WTC11 (cell line): Measurements from ENCODE around the gene NDUFA1. TPM values are rescaled to one million over a fixed set of nuclear protein-coding genes. Genes with fewer than 3 reads are reported as not detected.

Source experiments
- ATAC-seq: fragments of 200-7000 bp; cut with Tn5 transposase; 2 replicates; pipeline ENCODE4 v1.10.0; 2021; ENCODE audit warnings: mild to moderate bottlenecking, moderate library complexity
- CTCF ChIA-PET: fragments of 300-600 bp; sonication (Branson Sonifier 250); formaldehyde crosslinking; loops from one replicate; lab custom pipeline; 2021; ENCODE audit warnings: antibody characterized with exemption; lab: Charles Lee
- POLR2A ChIA-PET: fragments of 350-600 bp; sonication (Branson Sonifier 250); formaldehyde crosslinking; loops from one replicate; lab custom pipeline; 2021; ENCODE audit warnings: antibody characterized with exemption; lab: Charles Lee
- DNase-seq: peaks from one replicate; pipeline ENCODE4 v3.0.0; 2021; ENCODE audit warnings: low spot score
- H3K27ac Mint-ChIP-seq: 2 replicates; pipeline ENCODE4 v1.8.0; 2021; ENCODE audit warnings: mixed read lengths
- H3K27me3 Mint-ChIP-seq: 2 replicates; pipeline ENCODE4 v1.8.0; 2021; ENCODE audit warnings: low read depth, mild to moderate bottlenecking, moderate library complexity, mixed read lengths
- H3K36me3 Mint-ChIP-seq: 2 replicates; pipeline ENCODE4 v1.8.0; 2021; ENCODE audit warnings: mixed read lengths
- H3K4me1 Mint-ChIP-seq: 2 replicates; pipeline ENCODE4 v1.8.0; 2022; ENCODE audit warnings: mixed read lengths
- H3K4me3 Mint-ChIP-seq: 2 replicates; pipeline ENCODE4 v1.8.0; 2021; ENCODE audit warnings: mild to moderate bottlenecking, moderate library complexity, mixed read lengths
- H3K9me3 Mint-ChIP-seq: 2 replicates; pipeline ENCODE4 v1.8.0; 2021; ENCODE audit warnings: mixed read lengths
- ATF2 ChIP-seq: sonication (generic); formaldehyde crosslinking; IDR thresholded peaks from 2 replicates; pipeline ENCODE4 v1.8.1; 2022; ENCODE audit warnings: low read depth, missing genetic modification reagents, borderline replicate concordance
- CTCF ChIP-seq: fragments of 200-600 bp; IDR thresholded peaks from 2 replicates; pipeline ENCODE4 v1.8.0; 2022; ENCODE audit warnings: antibody characterized with exemption
- E2F4 ChIP-seq: sonication (generic); formaldehyde crosslinking; IDR thresholded peaks from 2 replicates; pipeline ENCODE4 v1.8.1; 2022; ENCODE audit warnings: low read depth, mild to moderate bottlenecking, moderate library complexity, missing genetic modification reagents, borderline replicate concordance
- ERG ChIP-seq: fragments of 250-450 bp; sonication (Bioruptor Pico); IDR thresholded peaks from 2 replicates; pipeline ENCODE4 v1.8.0; 2021; ENCODE audit warnings: mild to moderate bottlenecking
- ESRRA ChIP-seq: sonication (generic); formaldehyde crosslinking; IDR thresholded peaks from 2 replicates; pipeline ENCODE4 v1.8.1; 2022; ENCODE audit warnings: mild to moderate bottlenecking, missing genetic modification reagents, borderline replicate concordance
- FOXJ3 ChIP-seq: sonication (generic); formaldehyde crosslinking; IDR thresholded peaks from 2 replicates; pipeline ENCODE4 v1.9.0; 2021; ENCODE audit warnings: missing genetic modification reagents, mild to moderate bottlenecking, borderline replicate concordance
- FOXP4 ChIP-seq: sonication (generic); formaldehyde crosslinking; IDR thresholded peaks from 2 replicates; pipeline ENCODE4 v1.8.0; 2022; ENCODE audit warnings: mild to moderate bottlenecking, missing genetic modification reagents
- MAX ChIP-seq: sonication (generic); formaldehyde crosslinking; IDR thresholded peaks from 2 replicates; pipeline ENCODE4 v1.8.0; 2022; ENCODE audit warnings: mild to moderate bottlenecking, missing genetic modification reagents
- NFYB ChIP-seq: sonication (generic); formaldehyde crosslinking; conservative IDR thresholded peaks from 2 replicates; pipeline ENCODE4 v1.8.0; 2022; ENCODE audit warnings: low read depth, missing genetic modification reagents
- NR2C2 ChIP-seq: sonication (generic); formaldehyde crosslinking; IDR thresholded peaks from 2 replicates; pipeline ENCODE4 v1.8.0; 2022; ENCODE audit warnings: mild to moderate bottlenecking, missing genetic modification reagents
- PRDM15 ChIP-seq: sonication (generic); formaldehyde crosslinking; IDR thresholded peaks from 2 replicates; pipeline ENCODE4 v1.8.0; 2022; ENCODE audit warnings: missing genetic modification reagents
- TEAD4 ChIP-seq: sonication (generic); formaldehyde crosslinking; IDR thresholded peaks from 2 replicates; pipeline ENCODE4 v1.8.0; 2022; ENCODE audit warnings: mild to moderate bottlenecking, missing genetic modification reagents
- ZNF121 ChIP-seq: sonication (generic); formaldehyde crosslinking; IDR thresholded peaks from 2 replicates; pipeline ENCODE4 v1.8.0; 2023; ENCODE audit warnings: missing genetic modification reagents
- ZSCAN18 ChIP-seq: fragments of 250-450 bp; sonication (Bioruptor Pico); IDR thresholded peaks from 2 replicates; pipeline ENCODE4 v2.1.2; 2022; ENCODE audit warnings: mild to moderate bottlenecking, moderate library complexity
- total RNA-seq: library from RNA; stranded (reverse); gene quantifications from 3 replicates; pipeline ENCODE4 v1.2.3, GENCODE V29; 2021

Gene NDUFA1
- total RNA-seq, 1 experiment from 2014 or later: 84.3 TPM

GRCh38 chrX:119916310-119916709 lies 44.7 kb downstream of the NDUFA1 start (continued):
- TF ChIP-seq NR2C2 (CRISPR knock-in tag) (no peak), ATF2 (CRISPR knock-in tag) (no peak), ZSCAN18 (no peak), TEAD4 (CRISPR knock-in tag) (no peak)
- TF ChIP-seq, all 79 proteins: peak for 0

- H3K4me1 Mint-ChIP-seq: no peaks in the 10 kb centered on the region
- H3K9me3 Mint-ChIP-seq: no peaks in the 10 kb centered on the region
- no peak for DNase-seq
- H3K27ac Mint-ChIP-seq: no peak overlapping the region
- H3K27me3 Mint-ChIP-seq: no peaks in the 10 kb centered on the region
- ChIA-PET CTCF (no interaction called here), POLR2A (no interaction called here)
- no peak for ATAC-seq
- H3K4me3 Mint-ChIP-seq: no peak overlapping the region
- TF ChIP-seq MAX (CRISPR knock-in tag) (no peak), FOXP4 (no peak), PRDM15 (CRISPR knock-in tag) (no peak), ESRRA (CRISPR knock-in tag) (no peak), ATF2 (CRISPR knock-in tag) (no peak), NFYB (CRISPR knock-in tag) (no peak), ERG (no peak), FOXJ3 (CRISPR knock-in tag) (no peak), E2F4 (CRISPR knock-in tag) (no peak), ZNF121 (CRISPR knock-in tag) (no peak), CTCF (no peak)
- H3K36me3 Mint-ChIP-seq: no peaks in the 10 kb centered on the region
These were observed 46.2 kb downstream of the NDUFA1 start for GRCh38 chrX:119917877-119918276.
